SKM-1 treated with dmso at 0.1 percent for 144 hours (cell line): Measurements from ENCODE around the gene COG3.

ENCODE experiments used
- DNase-seq: peaks from one replicate; lab custom pipeline; 2025; ENCODE audit not compliant: unreplicated experiment; lab: John Stamatoyannopoulos, UW

The COG3 gene

DNA sequence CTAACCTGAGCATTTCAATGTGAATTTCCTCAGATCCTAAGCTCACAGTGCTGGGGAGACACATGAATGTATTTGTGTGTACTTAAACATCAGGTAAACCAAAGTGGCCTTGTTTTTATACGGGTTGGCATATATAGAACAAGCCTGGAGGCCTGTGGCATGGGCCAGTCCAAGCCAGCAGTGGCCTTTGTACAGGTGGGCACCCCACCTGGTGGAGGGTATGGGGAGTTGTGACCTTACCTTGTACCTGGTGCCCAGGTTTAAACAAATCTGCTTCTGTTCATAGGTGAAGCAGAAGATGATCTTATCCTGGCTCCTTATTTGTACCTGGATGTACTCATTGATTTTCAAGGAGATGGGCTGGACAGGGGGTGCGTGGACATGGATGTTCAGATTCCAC, 79.8 kb downstream of the COG3 start:
- no peak for DNase-seq

DNA sequence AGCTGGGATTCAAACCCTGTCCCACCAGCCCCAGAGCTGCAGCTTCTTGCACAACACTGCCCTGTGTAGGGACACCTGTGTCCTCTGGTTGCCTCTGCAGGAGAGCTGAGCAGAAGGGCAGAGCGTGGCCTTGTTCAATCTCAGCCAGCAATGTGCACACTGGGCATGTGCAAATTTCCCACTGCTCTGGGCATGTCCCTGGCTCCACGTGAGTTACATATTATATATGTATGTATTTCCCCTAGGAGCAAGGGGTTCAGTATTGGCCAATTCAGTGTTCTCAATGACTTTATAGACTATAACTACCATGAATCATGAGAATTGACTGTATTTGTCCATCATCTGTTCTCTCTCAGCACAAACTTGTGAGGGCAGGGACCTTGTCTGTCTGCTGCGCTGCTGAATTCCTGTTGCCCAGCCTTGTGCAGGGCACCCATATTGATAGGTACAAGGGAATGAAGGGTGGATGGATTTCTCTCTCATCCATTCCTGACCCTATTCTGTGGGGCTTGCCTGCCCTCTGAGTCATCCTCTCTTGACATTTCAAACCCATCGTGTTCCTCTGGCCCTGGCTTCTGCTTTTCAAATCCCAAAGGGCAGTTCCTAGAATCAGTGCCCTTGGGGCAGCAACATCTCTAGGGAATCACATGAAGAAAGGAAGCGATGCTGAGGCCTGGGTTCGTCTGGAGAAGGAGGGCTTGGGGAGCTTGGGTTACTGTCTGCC, 81.1 kb downstream of the COG3 start:
- no peak for DNase-seq

DNA sequence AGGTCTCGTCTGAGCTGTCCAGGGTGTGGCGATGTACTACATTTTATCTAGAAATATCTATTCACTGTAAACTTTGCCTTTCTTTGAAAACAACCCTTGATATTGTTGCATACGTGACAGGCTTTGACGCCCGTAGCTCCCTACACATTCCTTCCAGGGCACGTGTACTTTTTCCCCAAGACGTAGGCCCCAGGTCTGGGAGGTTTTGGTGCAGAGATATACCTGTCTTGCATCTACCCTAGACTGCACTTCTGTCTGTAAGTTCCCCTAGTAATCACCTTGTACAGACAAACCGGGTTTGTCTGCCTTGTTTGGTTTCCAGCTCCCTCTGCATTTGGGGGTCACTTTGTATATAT, 81.6 kb downstream of the COG3 start:
- DNase-seq: no peak

DNA sequence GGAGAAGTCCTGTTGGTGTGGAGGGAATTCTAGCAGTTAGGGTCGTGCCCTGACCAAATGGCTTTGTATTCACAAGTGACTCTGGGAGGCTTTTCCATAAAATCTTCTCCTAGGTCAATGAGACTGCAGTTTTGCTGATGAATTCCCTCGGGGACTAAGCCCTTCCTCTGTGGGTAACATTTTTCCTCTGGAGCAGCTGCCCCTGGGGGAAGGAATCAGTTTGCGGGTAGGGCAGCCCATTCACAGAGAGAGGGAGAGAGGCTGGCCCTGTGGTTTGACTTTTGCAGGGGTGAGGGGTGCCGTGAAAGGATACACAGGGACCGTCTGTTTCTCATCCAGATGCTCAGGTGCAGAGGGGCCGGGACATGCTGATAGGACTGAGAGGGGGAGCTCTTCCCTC, 83.5 kb downstream of the COG3 start:
- DNase-seq: no peak

DNA sequence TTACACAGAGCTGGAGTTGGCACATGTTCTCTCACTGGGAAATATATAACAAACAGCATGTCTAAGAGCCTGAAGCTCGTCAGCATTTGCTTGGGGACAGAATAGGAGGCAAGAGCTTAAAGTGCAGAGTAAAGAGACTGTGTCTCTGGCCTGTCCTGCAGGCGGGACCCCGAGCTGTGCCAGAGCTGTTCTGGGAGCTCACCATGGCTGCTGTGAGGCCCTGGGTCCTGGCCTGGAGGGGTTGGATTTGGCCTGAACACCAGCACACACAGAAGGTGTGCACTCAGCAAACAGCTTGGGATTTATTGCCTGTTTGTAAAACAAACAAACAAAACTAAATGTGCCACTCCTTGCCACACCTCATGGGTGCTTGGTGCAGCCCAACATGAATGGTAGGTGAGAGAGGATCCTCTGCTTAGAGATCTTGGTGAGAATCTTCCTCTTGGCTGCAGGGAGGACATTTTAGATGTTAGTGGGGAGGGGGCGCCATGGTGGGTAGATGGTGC, 89.9 kb downstream of the COG3 start:
- no peak for DNase-seq

DNA sequence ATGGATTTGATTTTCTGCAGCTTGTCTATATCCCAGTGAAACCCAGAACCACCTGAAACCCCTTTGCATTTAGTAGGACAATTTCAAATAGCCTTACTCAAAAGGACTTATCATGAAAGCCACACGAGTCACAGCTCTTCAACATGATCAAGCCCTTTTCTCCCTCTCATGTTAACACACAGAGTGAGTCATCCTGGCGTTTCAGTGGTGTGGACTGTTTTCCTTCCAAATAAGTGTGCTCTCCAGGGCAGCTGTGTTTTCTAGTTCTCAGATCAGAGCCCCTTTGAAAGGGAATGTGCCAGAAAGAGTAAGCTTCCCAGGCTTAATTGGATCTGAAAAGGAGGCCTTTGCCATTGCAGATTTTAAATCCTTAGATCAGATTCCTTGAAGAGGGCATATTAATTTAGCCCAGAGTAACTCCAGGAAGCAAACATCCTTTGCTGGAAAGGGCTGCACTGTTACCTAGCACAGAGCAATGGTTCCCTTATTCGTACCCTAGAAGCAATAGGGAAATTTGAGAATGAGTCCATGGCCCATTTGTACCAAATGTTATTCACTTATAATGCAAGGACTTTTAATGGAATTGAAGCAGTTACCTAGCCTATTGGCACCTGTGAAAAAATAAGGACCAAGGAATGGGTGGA, 99.5 kb downstream of the COG3 start:
- DNase-seq: no peak

DNA sequence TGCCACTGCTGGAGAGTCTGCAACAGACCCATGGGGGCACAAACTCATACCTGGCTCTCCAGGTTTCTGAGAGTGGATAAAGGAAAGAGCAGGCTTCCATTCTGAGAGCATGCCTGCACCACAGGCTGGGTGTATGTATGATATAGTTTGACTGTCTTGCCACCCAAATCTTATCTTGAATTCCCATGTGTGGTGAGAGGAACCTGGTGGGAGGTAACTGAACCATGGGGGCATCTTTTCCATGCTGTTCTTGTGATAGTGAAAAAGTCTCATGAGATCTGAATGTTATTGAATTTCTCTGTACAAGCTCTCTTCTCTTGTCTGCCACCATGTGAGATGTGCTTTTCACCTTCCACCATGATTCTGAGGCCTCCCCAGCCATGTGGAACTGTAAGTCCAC, 100.6 kb downstream of the COG3 start:
- no peak for DNase-seq

DNA sequence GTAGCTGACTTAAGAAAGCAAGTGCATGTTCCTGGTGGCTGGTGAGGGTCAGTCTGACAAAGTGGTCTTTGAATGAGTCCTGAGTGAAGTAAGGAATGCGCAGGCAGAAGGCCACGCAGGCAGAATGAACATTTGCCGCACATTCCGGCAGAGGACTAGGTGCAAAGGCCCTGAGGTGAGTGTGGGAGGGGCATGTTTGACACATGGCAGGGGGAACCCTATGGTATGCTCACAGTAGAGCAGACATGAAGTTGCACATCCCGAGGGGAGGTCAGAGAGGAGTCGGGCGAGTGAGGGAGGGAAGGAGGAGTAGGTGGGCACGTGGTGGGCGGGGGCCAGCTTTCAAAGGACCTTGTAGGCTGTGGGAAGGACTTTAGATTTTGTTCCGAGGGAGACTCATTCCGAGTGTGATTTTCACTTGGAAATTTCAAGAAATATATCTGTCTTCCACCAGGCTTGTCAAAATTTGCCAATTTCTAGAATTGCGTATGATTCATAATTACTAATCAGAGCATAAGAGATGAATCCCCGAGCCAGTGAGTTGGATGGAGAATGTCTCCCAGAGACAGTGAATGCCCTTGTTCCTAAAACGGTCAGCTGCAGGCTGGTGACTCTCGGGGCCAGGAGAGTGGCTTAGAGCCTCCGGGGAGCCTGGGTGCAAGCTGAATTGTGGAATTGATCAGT, 110.5 kb downstream of the COG3 start:
- DNase-seq: no peak

DNA sequence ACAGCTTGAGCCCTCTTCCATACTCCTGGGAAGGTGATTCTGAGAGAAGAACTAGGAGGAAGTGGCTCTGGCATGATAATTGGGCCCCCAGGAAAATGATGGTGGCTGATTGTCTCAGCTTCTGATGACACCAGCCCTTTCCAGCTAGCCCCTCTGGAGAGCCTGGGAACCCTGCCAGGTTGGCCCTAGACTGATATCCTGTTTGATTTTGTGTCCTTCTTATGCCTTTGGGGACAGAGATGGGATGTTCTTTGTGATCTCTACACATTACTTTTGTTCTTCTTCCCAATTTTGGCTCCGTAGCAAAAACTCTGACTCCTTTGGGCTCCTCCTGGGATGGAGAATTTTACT, 111.1 kb downstream of the COG3 start:
- no peak for DNase-seq

DNA sequence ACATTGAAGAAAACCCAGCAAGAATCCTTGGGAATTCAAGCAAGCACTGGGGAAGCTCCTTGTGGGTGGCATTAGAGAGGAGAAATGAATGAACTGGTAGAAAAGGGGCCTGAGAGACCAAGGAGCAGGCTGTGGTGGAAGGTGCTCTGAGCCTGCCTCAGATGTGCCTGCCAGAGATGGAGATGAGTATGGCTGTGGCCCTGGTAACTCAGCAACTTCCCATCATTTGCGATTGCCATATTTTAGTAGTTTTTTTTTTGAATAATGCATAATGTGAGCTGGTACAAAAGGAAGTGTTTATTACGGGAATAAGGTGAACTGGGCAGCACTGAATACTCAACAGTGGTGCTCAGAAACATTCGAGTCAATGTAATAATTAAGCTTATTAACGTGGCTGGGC, 111.7 kb downstream of the COG3 start:
- DNase-seq: no peak

DNA sequence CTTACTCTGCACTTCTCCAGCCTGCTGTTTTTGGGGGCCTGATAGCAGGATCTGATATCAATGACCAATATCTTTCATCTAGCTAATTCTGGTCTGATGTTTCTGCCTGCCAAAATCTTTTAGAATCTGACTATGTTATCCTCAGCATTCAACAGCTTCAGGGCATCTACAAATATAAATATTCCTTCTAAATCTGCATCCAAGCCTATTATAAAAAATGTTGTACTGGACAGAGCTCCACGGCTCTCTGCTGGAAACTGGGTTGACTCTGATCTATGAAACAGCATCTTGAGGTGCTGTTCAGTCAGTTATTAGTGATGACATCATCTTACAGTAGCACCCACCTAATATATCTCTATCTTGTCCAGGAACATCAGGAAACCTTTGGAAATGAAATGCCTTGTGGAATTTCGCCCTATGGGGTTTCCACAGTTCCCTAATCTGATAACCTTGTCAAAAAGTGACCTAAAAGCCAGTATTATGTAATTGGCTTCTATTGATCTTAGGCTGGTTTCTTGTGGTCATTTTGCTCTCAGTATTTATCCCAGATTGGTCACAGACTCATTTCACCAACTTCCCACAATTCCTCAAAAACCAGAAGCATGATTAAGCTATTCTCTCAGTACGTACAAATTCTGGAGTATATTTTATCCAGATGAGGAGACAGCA, 117.8 kb downstream of the COG3 start:
- no peak for DNase-seq

DNA sequence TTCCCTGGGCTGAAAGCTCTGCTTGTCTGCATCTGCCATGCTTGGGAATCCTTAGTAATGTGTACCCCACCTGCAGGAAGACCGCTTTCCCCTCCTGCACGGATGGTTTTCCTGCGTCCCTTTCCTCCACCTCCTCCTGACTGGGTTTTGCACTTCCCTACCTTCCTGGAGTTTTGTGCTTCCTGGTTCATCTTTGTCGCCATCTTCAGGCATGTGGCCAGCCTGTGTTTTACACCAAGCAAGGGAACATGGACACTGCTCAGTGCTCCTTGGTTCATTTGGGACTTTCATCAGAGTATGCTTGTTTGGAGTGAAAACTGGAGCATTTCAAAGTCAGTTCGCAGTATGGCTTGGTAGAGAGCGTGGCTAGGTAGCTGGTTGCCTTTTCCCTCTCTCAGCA, 120.1 kb downstream of the COG3 start:
- DNase-seq: no peak
